Left lobe of liver (tissue), 2 donors: ENCODE measurements around the gene SCN1A. TPM values are rescaled to one million over a fixed set of nuclear protein-coding genes. Genes with fewer than 3 reads are reported as not detected.
"Not testable (repeated sequence)": the region's sequence is repeated elsewhere in the genome, so short reads cannot be mapped to it uniquely, and the experiment has no call there.

Experiments used
- ATAC-seq: fragments of 200-7000 bp; cut with Tn5 transposase; one replicate; pipeline ENCODE4 v1.9.1; 2020; ENCODE audit warnings: mild to moderate bottlenecking, moderate library complexity
- DNase-seq: peaks from one replicate; pipeline ENCODE4 v3.0.0-alpha.2; 2020; ENCODE audit warnings: low spot score
- total RNA-seq: library from RNA; stranded (reverse); gene quantifications from one replicate; pipeline ENCODE4 v1.2.1, GENCODE V29; 2021
- donor health status: DM: no; HTN: no; CAD: no; lungs with moderate emphysema.
- donor health status: DM: no; HTN: yes; CAD: no.

Gene SCN1A
- total RNA-seq, result 0.13 TPM

DNA sequence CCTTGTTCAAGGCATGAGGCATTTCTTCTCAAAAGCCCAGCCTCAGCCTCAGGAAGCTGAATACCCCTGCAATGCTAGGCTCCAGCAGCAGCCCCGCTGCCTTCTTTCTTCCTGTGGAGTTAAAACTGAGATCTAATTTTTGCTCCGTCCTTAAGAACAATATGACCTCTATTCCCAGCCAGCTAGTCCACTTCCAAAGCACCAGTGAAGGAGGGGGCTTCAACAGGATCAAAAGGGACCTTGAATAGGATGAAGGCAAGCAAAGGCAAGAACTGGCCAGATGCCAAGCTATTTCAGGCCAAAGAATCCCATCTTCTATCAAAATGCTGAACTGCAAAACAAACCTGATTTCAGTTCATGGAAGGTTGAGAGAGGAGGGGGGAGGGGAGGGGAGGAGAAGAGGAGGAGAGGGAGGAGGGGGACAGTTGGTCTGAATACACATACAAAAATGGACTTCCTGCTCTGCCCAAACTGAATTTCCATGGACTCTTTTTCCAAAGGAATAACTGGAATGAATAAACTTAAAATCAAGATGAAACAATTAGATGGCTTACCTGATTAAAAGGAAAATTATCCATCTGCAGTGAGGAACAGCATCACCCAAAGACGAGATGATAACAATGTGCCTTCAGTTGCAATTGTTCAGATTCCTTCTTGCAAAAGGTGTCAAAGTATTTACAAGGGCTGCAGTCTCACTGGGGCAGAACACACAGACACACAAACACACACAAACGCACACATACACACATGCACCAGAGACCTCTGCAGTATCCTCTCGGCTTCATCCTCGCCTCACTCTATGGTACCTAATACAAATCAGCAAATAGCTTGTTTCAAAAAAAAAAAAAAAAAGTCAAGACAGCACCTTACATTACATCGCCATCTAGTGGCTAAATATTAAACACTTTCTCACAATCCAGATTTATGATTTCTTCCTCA, at the start of gene SCN1A:
Gene SCN1A (minus strand): TSS at position 804 of the 939 bp plus-strand sequence. CDS start 54,399 bp downstream, outside the sequence.
- DNase-seq (no peak), ATAC-seq (peak; percentile 84)

- no peak for ATAC-seq
- DNase-seq, result no peak
Measured at GRCh38 chr2:166173263-166173662, 45.4 kb upstream of the SCN1A start.

- DNase-seq (no peak), ATAC-seq (no peak)
Measured at GRCh38 chr2:166171216-166171615, 43.4 kb upstream of the SCN1A start.

GRCh38 chr2:166170356-166170755, 42.5 kb upstream of the SCN1A start:
- DNase-seq, result no peak
- ATAC-seq, result no peak

DNA sequence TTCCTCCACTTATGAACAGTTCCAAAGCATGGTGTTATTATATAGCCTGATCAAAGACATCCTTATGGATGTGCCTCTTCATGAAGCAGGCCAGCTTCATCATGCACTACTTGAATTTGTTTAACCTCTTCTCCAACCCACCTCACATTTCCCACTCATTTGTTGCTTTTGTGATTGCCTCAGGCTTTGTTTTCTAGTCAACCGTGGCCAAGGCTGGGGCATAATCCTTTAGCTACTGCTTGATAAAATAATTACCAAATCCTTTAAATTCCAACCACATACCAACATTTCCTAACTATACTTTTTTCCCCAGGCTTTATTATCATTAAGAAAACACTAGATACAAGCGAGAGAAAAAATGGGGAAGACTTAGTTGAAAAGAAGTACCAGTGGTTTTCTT, 39.6 kb upstream of the SCN1A start:
- DNase-seq, result no peak
- no peak for ATAC-seq

DNA sequence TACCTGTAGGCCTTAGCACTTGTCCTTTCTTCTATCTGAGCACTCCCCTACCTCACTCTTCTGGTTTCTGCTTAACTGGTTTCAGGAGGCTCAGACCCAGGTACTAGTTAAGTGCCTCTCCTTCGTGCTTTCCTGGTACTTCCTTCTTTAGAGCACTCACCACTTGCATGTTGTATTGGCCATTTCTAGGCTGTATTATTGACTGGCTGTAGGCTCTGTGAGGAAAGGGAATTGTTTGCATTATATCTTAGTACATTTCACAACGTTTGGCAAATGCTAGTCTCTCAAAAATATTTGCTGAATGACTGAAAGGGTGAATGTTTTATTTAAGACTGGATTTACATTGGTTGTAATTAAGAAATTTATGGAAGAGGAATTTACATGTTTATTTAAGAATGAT, 36.0 kb upstream of the SCN1A start:
- ATAC-seq, result no peak

DNA sequence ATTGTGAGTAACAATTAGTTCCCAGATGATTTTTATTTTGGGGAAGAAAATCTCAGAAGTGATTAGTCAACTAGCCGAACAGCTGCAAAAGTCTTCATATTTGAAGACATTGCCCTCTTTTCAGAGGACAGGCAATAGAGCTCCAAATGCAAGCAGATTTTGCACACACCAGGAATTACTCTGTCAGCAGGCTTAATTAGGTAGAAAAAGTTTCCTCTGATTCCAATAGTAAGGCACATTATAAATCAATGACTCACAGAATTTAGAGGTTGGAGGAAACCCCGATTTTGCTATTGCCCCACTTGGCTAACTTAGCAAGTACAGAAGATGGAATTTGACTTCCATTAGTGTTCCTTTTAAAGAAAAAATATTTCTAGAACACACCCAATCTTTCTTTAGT, 30.7 kb upstream of the SCN1A start:
- no peak for DNase-seq
- no peak for ATAC-seq

More for the DNA sequence above, 36.0 kb upstream of the SCN1A start:
- DNase-seq, result no peak

GRCh38 chr2:166157578-166157977, 29.8 kb upstream of the SCN1A start:
- ATAC-seq, result no peak
- no peak for DNase-seq

GRCh38 chr2:166156985-166157490, 29.2 kb upstream of the SCN1A start:
- DNase-seq, result no peak
- no peak for ATAC-seq

DNA sequence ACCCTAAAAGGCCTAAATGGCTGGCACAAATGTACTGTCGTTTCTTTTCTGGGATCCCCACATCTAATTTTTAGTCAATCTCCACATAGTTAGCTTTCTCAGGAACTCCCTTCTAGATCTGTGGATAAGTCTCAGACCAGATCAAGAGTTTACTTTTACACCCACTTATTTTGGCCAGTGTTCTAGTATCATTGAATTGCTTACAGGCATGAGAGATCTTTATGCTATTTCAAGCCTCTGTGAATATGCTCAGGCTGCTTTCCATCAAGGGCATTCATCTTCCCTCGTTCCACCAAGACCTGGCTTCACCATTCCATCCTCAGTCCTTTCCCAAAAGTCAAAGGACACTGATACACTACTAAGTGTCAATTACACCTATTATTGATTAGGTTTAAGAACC, 27.8 kb upstream of the SCN1A start:
- ATAC-seq, result no peak

DNA sequence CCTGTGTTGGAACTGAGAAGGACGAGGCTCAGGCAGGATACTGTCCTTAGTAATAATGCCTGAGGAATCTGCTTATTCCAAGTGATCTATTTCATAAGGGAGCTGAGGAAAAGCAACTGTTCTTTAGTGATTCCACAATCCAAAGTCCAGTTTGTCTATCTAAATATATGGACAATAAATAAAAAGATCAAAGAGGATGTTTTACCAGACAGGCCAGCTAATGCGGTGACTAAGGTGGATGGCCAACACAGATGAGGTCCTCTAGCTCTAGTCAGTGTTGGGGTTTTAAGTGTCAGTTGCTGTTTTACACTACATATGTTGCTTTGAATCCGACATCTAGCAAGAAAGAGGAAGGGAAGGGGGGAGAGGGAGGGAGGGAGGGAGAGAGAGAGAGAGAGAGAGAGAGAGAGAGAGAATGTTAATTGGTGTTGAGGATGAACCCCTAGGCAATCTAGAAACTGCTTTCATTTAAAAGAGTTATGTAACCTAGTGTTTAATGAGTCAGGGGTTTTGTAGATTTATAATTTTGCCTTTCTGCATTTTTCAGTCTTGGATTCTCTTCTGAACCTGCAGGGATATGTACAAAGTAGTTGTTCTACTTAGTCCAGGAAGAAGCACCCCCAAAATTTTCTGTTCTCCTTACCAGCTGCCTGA, 27.0 kb upstream of the SCN1A start:
- ATAC-seq (no peak), DNase-seq (no peak)

More for the DNA sequence above, 27.8 kb upstream of the SCN1A start:
- DNase-seq, result no peak

- DNase-seq (no peak), ATAC-seq (no peak)
Measured at GRCh38 chr2:166152064-166152463, 24.2 kb upstream of the SCN1A start.

GRCh38 chr2:166148500-166149400, 20.9 kb upstream of the SCN1A start:
- no peak for ATAC-seq
- no peak for DNase-seq

GRCh38 chr2:166147883-166148282, 20.1 kb upstream of the SCN1A start:
- no peak for DNase-seq

DNA sequence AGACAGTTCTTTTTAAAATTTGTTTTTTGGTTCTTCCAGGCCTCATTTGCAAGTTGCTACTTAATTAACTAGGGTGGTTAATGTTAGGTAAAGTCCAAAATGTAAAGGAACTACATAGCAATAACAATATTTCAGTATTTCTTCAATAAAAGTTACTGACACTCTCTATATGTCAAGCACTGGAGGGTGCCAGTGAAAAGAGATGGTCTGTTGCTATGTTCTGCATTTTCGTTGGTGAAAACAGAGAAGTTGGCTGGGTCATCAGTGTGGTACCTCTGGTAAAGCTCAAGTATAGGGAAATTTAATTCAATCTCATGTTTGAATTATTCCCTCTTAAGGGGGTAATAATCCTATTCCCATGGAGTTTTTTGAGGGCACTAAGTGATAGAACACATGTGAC, 16.3 kb upstream of the SCN1A start:
- DNase-seq, result no peak
- no peak for ATAC-seq

More at GRCh38 chr2:166147883-166148282, 20.1 kb upstream of the SCN1A start:
- no peak for ATAC-seq

DNA sequence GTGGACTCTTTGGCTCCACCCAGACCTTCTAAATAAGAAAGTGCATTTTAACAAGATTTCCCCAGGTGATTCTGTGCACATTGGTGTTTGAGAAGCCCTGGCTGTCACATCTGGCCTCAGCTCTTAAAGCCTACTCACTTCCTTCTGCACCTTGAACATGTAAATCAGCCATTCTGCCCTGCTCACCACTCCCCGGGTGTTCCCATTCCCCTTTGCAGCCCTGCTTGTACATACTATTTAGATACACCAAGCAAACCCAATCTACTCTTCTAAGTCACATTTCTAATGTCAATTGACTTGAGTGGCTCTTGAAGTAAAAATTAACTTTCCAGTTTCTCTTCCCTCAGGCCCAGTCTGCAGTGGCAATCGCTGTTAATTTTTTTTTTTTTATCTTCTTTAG, 13.1 kb upstream of the SCN1A start:
- ATAC-seq, result no peak

GRCh38 chr2:166140475-166140874, 12.7 kb upstream of the SCN1A start:
- no peak for ATAC-seq
- DNase-seq, result no peak

More for the DNA sequence above, 13.1 kb upstream of the SCN1A start:
- DNase-seq, result no peak

GRCh38 chr2:166139479-166139878, 11.7 kb upstream of the SCN1A start:
- ATAC-seq, DNase-seq: not testable (repeated sequence)

DNA sequence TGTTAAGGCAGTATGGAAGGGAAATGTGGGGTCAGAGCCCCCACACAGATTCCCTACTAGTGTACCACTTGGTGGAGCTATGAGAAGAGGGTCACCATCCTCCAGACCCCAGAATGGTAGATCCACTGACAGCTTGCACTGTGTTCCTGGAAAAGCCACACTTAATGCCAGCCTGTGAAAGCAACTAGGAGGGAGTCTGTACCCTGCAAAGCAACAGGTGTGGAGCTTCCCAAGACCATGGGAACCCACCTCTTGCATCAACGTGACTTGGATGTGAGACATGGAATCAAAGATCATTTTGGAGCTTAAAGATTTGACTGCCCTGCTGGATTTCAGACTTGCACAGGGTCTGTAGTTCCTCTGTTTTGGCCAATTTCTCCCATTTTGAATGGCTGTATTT, 10.8 kb upstream of the SCN1A start:
- DNase-seq (no peak), ATAC-seq (no peak)

GRCh38 chr2:166138144-166138543, 10.3 kb upstream of the SCN1A start:
- DNase-seq, result no peak
- no peak for ATAC-seq

- no peak for ATAC-seq
Measured at GRCh38 chr2:166137331-166137730, 9.5 kb upstream of the SCN1A start.

More at GRCh38 chr2:166137331-166137730, 9.5 kb upstream of the SCN1A start:
- no peak for DNase-seq
